A549 treated with CORT108297 at 1 μM for 4 hours (cell line): ENCODE results near the gene GABRG3. TPM values are rescaled to one million over a fixed set of nuclear protein-coding genes. Genes with fewer than 3 reads are reported as not detected.

ENCODE experiments used
- total RNA-seq: library from RNA; stranded (reverse); fragments of 200-300 nt; extraction: Qiagen RNA extraction; gene quantifications from 5 replicates; pipeline ENCODE4 v1.2.3, GENCODE V29; 2022

GABRG3 gene
- 0.12 to 0.53 TPM (median 0.30 TPM) in 5 replicates for total RNA-seq

DNA sequence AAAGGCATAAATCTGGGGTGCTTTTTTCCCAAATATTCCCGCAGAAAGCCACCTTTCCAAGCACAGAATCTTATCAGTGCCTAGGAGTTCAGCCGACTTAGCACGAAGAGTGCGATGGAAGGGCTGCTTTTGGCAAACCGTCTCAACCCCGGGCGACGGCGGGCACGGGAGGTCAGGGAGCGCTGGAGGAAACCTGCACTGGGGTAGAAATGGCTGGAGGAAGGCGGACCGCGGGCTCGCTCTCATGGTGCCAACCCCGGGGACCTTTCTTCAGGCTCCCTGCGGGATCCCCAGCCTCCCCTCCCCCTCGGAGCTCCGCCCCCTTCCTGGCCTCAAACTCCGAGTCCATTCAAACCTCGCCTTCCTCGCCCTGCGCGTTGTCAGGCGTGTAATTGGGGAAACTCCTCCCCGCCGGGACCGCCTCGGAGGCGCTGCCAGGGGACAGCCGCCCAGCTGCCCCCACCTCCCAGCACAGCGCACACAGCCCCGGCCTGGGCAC, at the start of gene GABRG3:
GABRG3 (plus strand) TSS at position 470 of the 499 bp plus-strand sequence.

Other genes with a start within 250 kb of the GABRG3 start
- gene GABRB3, start 198.1 kb upstream of the GABRG3 start, total RNA-seq, result 59.5 to 88.1 TPM (median 75.3 TPM) in 5 replicates
- 83.6 to 131 TPM (median 112 TPM) in 5 replicates for gene GABRA5, start 104.1 kb upstream of the GABRG3 start, total RNA-seq